ENCODE results near the gene NISCH.
"Not testable (repeated sequence)": the region's sequence is repeated elsewhere in the genome, so short reads cannot be mapped to it uniquely, and the experiment has no call there.

NISCH gene

DNA sequence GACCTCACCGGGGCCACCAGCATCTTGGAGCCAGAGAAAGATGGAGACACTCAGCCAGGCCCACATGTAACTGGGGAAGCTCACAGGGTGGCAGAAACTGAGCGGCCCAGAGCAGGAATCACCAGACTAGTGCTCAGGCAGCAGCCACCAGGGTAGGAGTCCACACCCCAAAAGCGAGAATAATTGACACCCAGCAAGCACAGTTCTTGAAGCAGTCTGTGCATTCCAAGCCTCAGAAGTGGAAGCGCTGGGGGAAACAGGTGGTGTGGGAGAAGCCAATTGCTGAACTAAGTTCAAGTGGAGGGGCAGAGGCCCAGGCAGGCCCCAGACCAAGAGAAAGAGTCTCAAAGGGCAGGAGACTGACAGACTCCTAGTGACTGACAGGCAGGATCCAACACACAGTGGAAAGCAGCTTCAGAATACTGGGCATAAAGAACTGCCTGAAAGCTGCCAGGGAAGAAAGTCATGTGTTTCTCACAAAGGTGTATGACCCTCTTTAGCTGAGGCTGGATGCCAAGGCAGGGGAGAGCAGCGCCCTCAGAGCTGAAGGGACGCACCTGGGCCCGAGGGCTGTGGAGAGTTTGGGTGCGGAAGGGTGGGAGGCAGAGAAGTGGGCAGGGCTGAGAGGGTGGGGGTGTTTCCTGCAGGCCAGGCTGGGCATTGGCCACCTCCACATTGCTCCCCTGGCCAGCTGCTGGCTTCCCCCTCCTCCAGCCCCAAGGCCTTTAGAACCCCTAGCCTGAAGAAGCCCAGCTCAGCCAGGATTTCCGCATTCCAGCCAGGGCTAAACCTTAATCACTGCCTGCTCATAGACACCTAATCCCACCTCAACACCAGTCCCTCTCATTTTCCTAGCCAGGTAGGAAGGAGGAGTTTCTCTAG is 70.5 kb downstream of the NISCH start:
- DNase-seq (ENCODE audit: low read depth, low spot score) = no peak

DNA sequence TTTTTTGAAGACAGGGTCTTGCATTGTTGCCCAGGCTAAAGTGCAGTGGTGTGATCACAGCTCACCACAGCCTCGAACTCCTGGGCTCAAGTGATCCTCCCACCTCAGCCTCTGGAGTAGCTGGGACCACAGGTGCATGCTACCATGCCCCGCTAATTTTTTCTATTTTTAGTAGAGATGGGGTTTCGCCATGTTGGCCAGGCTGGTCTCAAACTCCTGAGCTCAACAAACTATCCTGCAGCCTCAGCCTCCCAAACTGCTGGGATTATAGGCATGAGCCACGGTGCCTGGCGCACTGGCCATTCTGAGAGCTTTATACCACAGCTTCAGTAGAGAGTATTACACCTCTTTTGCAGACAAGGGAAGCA is 71.3 kb downstream of the NISCH start:
- DNase-seq (ENCODE audit: low read depth, low spot score) = not testable (repeated sequence)

DNA sequence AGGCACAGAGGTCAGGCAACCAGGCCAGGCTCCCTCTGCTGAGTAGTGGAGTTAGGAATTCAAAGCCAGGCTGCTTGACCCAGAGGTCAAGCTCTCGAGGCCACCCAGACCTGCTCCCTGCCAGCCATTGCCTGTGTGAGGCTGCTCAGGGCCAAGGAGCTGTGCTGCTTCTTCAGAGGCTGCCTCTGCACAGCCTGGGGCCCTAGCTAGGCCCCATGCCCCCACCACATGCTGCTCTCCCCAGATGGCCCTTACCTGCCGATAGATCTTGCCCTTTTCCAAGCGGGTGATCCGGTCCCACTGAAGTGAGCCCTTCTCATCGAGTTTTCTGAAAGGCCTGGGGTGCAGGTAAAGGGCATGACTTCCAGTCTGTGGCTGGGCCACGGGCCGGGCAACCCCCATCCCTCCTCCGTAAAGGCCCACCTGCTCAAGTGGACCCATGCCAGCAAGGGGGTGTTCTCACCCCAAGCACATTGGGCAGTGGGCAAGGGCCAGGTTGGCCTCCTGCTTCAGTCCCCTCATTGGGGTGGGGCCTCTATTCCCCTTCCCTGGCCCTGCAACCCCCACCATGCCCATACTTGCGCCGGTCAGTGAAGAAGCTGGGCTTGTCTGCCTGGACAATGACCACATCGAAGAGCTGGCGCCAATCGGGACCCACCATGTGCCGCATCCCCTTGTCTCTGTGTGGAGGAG is 71.8 kb downstream of the NISCH start:
- DNase-seq (ENCODE audit: low read depth, low spot score) = no peak

DNA sequence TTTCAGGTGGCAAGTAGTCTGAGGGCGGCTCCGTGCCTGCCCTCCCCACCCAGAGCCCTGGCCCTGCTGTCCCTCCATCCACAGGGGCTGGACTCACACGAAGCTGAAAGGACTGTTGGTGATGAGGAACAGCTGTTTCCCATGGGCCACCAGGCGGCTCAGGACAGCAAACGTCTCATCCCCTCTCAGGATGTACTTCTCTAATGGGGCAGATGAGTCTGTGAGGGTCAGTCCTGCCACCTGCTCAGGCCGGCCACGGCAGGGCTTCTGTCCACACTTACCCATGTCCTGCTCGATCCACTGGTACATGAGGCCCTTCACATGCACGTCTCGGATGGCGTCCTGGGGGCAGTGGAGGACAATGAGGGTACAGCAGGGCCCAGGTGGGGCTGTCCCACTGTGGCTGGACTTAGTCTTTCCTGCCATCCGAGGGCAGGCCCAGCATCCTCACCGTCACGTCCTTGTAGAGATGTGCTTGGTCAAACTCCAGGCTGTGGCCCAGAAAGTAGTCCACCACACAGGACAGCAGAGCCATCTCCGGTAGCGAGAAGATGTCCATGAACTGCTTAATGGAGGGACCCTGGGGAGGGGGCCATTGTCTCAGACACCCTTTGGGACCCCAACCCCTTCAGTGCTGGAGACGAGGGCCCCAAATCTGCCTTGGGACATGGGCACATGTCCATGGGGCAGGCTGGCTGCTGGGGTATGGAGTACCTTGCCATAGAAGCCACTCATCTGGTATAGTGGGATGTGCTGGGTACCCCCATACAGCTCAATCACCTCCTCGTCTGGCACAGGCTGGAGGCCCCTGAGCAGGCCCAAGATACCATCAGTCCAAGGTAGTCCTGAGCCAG is 72.6 kb downstream of the NISCH start:
- no peak for DNase-seq (ENCODE audit: low read depth, low spot score)

DNA sequence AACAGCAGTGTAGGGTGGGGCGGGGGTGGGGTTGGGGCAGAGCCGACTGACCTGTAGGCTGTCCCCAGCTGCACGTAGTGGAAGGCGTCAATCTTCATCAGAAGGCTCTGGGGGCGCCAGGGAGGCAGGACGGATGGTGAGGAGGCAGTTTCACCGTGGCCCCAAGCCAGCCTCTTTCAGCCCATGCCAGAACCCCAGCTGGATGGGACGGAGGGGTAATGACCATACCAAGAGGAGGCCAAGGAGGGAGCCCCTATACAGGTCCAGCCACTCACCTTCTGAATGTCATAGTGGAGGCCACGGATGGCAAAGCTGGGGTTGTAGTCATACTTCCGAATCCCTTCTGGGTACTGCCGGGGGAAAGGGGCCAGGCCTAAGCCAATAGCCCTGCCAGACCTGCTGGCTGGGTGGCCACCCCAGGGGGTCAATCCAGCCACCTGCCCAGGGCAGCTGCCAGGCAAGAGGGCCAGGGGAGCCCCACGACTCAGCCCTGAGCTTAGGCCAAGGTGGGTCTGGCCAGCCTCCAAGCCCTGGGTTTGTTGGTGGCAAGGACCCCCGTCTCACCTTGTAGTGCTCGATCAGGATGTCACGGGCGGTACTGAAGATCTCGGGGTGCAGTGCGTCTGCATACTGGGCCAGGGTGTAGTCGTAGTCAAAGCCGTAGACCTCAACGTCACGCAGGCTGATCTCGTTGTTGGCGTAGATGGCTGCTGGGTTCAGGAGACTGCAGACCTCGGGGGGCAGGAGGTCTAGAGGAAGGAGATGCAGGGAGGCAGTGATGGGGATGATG is 73.4 kb downstream of the NISCH start:
- no peak for DNase-seq (ENCODE audit: low read depth, low spot score)

DNA sequence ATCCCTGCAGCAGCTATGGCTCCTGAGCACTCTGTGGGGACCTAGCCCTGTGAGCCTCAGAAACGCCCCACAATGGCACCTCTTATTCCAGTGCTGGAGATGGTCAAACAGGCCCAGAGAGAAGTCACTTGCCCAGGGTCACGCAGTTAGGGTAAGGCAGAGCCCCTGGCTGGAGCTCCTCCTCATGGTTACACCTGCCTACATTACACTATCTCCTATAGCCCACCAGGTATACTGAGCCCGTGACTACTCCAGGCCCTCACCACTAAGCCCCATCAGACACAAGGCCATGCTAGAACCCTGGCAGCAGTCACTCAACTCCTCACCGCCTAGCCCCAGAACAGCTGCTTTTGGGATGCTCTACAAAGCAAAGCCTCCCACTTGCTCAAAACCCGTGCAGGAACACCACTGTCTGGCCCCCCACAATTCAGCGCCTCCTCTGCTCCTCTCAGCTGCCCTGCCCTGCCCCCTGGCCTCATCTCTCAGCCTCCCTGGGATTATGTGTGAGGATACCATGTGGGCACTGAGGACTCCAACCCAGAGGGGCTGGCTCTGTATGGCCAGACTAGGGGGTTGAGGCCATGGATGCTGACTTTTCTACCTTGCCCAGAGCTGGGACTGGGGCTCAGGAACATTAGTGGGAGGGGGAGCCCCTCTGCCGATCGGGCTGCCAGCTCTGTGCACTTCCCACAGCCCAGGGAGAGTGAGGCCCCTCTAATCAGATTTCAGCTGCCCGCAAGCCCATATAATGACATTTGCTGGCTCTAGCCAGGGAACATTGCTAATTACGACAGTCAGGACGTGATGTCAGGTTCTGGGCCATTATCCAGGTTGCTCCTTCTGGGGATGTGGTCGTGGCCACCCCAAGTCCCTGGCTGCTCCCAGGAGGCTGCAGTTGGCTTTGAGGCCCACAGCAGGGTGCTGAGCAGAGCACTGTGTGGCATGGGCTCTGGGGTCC is 74.3 kb downstream of the NISCH start:
- DNase-seq (ENCODE audit: low read depth, low spot score) = no peak

DNA sequence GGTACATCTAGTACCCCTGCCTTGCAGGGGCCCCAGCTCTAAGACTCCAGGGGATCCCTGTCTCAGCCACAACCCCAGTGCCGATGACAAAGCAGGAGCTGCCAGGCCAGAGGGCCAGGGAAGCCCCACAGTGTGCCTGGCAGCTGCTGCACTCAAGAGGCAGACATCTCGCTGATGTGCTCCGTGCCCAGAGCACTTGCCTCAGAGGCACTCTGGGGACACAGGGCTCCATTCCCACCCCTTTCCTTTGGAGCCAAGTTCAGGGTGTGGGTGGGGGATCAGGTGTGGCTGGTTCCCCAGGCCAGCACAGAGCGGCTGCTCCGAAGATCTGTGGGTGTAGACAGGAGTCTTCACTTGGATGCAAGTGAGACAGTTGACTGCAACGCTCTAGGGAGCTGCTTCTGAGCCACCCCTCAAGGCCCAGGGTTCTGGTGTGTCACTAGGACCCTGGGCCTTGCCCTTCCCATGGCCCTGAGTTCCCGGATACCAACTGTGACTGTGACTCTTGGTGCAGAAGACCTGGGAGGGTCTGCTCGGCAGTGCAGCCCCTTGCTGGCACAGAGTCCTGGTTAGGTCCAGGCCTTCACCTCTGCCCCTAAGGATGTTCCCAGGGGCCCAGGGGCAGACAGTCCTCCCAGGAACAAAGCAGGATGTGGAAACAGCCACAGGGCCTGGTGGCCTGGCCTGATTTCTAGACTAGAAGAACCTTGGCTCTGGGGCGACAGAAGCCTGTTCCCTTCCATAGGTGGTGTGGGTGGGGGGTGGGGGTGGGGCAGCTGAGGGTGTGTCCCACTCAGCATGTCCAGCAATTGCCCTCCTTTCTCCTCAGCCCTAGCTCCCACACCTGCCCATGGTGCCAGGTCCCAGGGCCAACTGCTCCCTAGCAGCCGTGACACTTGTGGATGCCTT is 75.8 kb downstream of the NISCH start:
- no peak for DNase-seq (ENCODE audit: low read depth, low spot score)

DNA sequence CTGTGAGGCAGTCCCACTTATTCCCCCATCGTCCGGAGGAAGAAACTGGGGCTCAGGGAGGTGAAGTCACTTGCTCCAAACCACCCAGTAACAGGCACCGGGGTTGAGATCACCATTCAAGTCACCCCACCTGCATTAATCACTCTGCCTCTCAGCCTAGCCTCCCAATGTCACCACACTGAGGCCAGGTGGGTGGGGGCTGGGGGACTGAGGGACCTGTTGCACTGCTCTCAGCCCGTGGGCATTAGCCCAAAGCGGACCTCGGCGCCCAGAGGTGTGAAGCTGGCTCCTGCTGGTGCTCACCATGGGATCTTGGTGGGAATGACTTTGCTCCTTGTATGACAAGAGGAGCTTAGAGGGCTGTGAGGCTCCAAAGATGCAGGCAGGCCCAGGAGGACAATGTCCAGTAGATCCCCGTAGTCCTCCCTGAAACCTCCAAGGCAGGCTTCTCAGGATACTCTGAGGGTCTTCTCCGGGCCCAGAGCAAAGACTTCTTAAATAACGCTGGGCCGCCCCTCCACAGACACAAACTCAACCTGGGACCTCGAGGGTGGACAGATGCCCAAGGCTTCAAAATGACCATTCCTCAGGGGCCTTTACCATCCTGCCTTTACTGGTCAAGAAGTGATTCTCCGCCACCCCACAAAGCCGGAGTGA is 76.6 kb downstream of the NISCH start:
- DNase-seq (ENCODE audit: low read depth, low spot score) = no peak

DNA sequence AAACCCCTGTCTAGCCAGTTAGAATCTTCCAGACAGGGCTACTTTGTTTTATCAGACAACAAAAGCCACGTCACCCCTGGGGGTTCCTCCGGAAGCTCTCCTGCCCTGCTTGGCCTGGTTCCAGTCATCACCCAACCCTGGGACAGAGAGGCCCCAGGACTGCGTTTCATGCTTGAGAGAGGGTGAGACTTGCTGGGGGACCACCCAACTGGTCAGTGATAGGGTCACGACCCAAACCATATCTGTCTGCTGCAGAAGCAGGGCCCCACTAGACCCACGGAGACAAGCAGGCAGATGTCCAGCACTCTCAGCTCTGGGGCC is 77.1 kb downstream of the NISCH start:
- no peak for DNase-seq (ENCODE audit: low read depth, low spot score)

DNA sequence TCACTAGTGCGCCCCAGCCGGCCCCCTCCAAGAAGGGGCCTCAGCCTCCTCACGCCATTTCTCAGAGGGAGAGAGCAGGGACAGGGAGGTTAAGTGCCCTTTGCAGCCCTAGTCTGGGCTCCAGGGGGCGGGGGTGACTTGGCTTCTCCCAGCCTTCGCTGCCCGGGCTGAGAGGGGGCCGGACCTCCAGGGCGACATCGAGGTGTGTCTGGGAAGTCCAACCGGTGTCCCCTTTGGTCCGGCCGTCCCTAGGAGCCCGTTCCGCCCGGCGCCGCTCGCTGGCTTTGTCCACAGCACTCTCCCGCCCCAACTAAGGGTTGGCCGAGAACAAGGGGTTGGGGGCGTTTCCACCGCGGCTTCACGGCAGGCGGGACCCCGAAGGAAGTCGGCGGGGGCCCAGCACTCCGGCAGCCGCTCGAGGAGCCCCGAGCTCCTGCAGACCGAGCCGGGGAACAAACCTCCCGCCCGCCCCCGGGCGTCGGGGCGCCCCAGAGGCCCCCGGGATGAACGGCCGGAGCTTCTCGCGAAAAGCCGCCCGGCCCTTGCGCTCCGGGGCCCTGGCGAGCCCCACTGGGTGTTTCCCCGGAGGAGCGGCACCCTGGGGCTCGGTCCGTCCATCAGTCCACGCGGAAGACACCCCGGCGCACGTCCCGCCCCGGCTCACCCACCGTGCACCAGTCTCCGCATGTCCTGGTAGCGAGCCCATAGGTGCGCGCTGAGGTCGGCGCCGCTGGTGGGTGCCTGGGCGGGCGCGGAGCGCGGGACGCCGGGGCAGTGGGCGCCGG is 77.6 kb downstream of the NISCH start:
- no peak for DNase-seq (ENCODE audit: low read depth, low spot score)

DNA sequence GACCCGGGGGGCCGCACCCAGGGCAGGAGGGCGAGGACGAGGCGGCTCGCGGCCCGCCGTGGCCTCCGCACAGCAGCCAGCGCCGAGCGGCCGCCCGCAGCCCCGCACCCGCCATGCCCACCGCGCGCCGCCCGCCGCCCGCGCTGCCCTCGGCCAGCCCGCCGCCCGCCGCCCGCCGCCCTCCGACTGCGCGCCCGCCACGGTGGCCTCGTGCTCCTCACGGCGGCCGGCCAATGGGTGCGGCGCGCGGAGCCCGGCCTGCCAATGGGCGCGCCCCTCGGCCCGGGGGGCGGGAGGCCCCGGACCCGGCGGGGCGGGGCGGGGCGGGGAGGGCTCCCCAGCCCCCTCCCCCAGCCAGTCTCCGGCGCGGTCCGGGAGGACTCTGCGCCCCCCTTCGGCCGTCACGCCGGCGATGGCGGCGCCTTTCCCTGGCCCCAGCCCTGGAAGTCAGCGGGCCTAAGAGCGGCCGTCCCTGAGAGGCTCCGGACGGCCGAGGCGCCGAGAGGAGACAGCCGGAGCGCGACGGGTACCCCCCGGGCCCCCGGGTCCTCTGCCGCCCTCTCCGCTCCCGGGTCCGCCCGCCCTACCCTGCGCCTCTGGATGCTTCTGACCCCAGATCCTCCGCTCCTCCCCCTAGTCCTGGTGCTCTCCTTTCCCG is 78.3 kb downstream of the NISCH start, which contains the start of gene NT5DC2:
NT5DC2 (minus strand) TSS at position 235 of the 658 bp plus-strand sequence; CDS start at position 115, 120 bp downstream.
- no peak for DNase-seq (ENCODE audit: low read depth, low spot score)

DNA sequence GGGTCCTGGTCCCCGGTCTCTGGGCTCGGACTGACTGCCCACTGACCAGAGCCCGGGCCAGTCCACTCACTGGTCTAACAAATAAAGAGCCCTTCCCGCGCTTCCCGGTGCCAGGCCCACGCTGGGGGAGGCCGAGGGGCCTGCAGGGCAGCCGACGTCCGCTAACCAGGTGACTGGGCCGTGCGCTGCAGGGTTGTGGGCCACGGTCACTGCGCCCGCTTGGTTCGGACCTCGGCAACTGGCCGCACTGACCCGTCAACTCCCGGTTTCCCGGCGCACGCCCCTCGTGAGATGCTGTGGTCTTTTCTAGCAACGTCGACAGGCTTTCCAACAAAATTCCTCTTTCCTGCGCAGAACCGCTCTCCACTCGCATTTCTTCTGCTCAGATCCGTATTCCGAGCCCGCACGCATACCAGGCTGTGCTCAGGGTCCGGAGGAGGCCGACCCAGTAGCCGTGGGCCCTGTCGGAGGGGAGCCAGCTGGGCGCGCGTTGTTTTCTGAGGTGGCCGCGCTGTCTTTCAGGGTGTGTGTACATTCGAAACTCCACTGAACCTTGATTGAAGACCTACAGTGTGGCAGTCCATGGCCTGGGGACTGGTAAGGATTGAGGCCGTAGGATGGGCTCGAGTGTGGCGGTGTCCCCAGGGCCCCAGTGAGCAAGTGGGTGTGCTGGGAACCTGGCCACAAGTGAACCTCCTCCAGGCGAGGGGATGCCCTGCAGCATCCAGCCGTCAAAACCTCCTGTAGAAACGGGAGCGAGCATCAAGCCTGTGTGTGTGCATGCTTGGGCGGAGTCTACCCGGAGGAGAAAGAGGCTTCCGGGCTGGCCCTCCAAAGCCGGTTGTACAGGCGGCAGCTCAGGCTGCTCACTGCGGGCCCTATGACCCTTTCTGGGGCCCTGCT is 79.1 kb downstream of the NISCH start:
- DNase-seq (ENCODE audit: low read depth, low spot score) = no peak

DNA sequence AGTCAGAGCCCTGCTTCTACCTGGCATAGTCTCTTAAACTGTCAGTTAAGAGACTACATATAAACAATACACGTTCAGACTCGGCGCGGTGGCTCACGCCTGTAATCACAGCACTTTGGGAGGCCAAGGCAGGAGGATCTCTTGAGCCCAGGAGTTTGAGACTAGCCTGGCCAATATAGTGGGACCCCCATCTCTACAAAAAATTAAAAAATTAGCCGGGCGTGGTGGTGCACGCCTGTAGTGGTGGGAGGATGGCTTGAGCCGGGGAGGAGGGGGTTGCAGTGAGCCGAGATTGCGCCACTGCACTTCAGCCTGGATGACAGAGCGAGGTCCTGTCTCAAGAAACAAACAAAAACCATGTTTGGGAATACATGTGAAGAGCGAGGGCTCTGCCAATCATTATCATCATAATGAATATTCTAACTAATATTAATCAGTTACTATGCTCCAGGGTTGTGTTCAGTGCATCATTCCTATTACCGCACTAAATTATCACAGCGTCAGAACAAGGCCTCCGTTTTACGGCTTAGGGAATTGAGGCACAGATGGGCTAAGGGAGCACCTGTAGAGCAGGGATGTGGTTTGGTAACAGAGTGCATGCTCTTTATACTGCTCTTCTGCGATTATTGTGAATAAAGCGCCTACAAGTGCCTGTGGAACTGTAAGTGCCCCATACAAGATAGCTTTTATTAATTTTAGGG is 80.2 kb downstream of the NISCH start:
- no peak for DNase-seq (ENCODE audit: low read depth, low spot score)

DNA sequence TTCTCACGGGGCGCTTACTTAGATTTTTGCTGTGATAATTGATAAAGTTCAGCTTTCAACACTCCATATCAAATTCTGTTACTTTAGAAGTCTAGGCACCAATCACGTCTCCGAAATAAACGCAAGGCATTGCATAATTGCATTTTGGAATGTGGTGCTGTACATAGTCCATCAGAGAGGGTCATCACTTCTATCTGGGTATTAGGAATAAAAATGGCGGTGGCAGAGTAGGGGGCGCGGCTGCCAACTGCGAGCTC is 80.6 kb downstream of the NISCH start:
- DNase-seq (ENCODE audit: low read depth, low spot score) = no peak

DNA sequence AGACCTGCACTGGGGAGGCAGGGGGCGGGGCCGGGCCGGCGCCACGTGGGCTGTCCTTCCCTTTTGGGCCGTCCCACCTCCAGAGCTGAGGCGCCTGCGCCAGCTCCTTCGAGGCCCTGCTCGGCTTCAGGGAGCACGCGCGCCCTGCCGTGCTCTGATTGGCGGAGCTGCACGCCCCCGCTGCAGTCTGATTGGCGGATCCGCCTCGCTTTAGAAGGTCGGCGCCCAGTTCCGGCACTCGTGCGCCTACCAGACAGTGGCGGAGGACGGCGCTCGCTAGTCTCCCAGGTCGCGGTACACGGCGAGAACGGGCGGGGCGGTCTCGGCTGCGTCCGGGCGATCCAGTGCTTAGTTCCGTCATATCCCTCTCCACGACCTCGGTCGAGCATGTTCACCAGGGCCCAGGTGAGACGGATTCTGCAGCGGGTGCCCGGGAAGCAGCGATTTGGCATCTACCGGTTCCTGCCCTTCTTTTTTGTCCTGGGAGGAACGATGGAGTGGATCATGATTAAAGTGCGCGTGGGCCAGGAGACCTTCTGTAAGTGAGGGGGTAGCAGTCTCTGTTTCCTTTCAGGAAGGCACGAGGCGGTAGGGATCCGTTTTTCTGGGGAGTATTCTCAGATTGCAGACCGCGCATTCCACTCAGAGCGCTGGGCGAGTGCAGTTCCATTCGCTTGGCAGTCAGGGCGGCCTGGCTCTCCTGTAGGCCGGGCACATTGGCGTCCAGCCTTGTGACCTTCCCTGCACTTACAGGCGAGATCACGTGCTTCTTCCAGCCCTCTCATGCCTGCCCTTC is 81.2 kb downstream of the NISCH start, which contains the start of gene UQCC5:
UQCC5 (plus strand) TSS at position 237 of the 796 bp plus-strand sequence; CDS start at position 388, 151 bp downstream.
- DNase-seq (ENCODE audit: low read depth, low spot score) = peak; percentile 94
